NCI-H2107 treated with DMSO at 0.1 percent for 48 hours (cell line): ENCODE data around the gene CD200R1L.

ENCODE experiments used
- DNase-seq: peaks from one replicate; lab custom pipeline; 2025; ENCODE audit not compliant: unreplicated experiment; lab: John Stamatoyannopoulos, UW

Gene CD200R1L

DNA sequence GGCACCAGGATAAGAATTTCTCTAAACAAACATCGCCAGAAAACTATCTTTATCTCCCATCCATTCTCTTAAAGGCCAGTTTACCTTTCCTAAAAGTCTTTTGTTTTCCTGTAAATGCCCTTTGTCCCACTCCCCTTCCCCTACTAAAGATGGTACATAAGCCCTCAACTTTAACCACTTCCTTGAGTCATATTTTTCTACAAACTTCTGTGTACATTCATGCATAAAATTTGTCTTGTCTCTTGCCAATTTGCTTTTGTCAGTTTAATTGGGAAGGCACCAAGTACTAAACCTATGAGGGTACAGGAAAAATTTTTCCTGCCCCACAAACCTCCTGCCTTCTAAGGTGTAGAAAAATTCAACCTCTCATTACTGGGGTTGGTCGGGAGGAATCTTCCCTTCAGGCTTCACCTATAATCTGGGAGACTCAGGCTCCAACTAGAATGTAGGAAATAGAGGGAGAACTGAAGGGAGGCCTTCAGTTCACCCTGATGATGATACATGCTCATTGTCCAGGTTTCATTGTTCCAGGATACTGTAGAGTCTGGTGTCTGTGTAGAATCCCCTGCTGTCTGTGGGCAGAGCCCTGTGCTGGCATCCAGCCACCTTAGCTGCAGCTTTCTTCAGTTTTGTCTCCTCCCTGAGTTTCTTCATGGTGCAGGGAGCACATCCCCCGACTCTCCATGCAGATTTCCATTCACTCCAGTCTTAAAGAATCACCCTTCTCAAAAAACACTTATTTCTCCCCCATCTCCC is 53.2 kb downstream of the CD200R1L start:
- DNase-seq: no peak

DNA sequence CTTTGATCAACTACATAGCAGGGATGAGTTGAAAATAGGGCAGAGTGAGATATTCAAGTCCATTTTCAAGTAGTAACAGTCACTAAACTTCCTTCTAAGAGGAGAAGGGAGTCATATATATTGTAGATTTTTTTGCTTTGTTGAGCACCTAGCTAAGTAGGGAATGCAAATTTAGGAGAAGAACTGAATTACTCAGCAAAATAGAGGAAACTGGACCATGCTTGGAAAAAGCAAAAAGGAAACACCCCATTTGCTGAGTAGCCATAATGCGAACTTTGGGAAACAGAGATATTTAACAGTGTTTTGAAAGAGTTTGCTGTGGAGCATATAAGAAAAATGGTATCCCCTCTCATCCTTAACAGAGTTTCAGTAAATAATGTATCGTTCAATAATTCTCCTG is 54.9 kb downstream of the CD200R1L start:
- DNase-seq: no peak

DNA sequence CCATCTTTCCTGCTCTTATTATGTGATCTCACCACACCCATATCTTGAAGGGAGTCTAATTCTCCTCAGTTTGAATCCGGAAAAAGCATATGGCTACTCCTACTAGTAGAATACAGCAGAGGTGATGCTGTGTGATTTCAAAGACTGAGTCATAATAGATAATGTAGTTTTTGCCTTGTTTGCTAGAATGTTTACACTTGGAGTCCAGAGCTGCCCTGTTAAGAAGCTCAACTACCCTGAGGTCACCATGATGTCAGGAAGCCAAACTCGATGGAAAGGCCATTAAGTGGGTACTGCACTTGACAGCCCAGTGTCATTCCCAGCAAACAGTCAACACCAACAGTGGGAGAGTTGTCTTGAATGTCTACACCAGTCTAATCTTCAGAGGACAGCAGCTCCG is 56.9 kb downstream of the CD200R1L start:
- DNase-seq: no peak

DNA sequence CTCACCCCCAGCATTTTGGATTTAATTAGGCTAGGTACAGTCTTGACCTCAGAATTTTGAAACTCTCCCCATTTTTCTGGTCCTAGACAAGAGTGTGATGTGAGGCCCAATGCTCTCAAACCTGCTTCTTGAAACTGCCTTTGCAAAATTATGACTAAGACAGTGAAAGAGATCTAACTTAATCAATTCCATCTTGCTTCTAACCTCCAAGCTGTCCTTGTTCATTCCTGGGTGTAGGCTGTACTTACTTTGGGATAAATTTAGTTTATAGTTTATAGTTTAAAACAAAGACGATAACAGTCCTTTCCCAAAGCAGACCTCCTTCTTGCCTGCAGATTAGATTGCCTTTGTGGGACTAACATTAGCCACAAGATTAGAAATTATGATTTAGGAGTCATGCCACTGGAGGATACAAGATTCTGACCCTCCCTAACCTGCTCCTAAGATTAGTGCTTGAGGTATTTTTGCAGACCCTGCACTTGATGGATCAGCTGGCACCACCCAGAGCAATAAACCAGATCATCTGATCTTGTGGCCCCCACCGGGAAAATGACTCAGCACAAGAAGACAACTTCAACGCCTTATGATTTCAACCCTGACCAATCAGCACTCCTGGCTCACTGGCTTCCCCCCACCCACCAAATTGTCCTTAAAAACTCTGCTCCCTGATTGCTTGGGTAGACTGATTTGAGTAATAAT is 59.6 kb downstream of the CD200R1L start:
- no peak for DNase-seq

DNA sequence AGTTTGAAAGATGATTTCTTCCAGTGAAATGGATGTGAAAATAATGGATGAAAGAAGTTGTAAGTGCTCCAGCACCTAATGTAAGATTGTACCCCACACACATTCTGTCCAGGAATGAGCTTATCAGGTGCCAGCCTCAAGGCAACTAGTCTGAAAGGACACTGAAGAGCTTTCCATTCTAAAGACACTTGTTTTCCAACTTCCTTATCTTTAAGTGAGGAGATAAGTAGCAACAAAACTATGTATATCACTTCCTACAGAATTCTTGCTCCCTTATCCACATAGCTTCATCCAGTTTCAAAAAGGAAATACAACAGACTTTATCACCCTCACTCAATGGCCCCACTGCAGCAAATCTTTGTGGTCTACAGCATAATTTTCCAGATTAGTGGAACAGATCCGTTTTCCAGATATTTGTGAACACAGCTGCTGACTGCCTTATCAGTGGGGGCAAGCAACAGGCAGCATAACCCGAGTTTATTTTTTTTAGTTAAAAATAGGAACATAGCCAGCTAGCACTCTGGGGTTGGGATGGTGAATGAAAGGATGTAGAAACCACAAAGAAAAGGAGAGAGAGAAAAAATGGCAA is 60.6 kb downstream of the CD200R1L start:
- no peak for DNase-seq

DNA sequence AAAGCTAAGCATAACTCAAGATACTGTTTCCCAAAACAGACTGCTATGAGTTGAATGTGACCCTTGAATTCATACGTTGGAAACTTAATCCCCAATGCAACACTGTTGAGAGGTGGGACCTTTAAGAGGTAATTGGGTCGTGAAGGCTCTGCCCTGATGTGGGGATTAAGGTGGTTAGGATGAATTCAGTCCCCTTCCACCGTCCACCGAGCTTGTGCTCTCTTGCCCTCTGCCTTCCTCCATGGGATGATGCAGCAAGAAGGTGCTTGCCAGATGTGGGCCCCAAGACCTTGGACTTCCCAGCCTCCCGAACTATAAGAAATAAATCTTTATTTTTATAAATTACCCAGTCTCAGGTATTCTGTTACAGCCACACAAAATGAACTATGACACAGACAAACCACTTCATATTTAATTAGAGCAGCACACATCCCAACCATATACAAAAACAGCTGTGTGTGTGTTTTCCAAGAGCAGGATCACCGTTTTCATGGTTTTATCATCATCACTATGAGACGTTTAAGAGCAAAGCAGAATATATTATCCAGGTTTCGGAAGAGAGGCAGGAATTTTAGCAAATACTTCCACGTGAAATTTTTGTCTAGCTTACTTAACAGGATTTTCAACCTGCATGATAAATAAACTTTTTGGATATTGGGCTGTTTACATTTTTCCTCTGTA is 61.2 kb downstream of the CD200R1L start:
- DNase-seq: no peak

DNA sequence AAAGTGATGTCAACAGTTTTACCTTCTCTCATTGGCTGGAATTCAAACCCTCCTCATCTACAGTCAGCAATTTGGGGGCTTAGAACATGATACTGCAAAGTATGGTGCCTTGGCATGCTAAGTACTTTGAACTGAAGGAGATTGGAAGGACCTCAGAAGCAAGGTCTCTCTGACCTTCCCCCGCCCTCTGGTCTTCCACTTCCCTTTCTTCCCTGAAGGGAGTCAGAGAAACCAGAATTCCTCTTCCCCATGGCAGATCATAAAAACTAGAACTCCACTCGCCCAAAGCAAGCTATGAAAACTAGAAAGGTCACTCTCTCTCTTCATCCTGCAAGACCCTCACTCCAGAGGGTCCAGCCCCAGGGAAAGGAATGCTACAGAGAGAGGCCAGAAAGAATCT is 64.2 kb downstream of the CD200R1L start:
- no peak for DNase-seq

DNA sequence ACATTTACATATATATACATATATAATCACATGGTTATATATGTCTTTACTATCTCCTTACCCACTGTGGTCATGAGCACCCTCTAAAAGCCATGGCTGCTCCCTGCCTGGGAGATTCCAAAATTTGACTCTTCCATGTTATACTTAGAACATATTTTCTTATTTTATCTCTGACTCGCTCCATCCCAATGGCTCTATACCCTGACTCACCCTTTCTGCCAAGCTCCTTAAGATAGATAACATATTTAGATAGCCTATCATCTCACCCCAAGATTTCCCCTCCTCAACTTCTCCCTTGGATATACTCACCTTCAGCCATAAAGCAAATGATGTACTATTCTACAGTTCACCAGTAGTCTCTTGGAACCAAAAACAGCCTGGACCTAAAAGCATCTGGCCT is 65.1 kb downstream of the CD200R1L start:
- DNase-seq: no peak

DNA sequence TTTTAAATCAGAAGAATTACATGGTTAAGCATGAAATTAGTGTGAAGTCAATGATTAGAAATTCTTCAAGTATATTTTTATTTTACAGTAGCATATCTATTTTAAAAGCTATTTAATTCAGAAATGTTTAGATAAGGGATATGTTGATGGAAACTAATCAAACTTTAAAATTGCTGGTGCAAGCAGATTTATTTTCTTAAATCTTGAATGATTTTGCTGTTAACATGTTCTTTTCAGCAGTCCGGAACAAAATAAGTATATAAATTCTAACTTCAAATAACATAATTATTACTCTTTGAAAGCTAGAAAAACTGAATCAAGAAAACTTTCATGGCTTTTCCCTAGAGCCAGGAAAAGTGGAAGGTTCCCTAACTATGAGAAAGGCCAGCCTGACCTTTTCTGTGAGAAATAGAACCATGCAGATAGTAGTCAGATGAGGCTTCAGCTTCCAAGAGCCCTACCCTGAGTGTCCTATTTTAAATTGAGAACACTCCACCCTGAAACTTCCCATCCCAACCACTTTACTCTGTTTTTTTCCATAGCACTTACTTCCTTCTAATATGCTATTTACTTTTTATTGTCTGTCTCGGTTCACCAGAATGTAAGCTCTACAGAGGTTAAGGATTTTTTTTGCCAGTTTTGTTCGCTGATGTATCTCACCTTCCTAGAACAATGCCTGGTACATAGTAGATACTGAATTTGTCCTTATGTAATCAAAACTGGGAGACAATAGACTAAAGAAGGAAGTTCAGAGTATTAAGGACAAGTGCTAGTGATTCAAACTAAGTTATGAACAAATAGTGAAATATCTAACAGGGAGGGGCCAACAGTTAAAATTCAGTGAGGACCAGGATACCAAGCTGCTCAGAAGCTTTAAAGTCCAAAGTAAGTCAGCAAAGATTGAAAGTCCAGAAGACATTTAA is 66.8 kb downstream of the CD200R1L start:
- no peak for DNase-seq

DNA sequence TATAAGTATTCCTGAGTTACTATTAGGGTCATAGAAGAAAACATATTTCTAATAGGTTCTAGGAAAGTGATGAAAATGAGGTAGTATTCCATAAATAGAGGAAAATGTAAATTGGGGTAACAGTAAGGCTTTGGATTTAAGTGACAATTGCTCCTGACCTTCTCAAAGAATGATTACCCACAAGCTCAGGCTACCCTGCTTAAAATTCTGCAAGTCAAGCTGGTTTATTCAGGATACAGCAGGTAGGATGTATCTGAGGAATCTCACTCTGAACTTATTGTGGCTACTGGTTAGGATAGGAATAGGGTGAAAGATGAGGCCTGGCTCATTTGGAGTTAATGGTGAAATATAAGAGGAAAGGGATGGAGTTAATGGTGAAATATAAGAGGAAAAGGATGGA is 67.7 kb downstream of the CD200R1L start:
- DNase-seq: no peak

DNA sequence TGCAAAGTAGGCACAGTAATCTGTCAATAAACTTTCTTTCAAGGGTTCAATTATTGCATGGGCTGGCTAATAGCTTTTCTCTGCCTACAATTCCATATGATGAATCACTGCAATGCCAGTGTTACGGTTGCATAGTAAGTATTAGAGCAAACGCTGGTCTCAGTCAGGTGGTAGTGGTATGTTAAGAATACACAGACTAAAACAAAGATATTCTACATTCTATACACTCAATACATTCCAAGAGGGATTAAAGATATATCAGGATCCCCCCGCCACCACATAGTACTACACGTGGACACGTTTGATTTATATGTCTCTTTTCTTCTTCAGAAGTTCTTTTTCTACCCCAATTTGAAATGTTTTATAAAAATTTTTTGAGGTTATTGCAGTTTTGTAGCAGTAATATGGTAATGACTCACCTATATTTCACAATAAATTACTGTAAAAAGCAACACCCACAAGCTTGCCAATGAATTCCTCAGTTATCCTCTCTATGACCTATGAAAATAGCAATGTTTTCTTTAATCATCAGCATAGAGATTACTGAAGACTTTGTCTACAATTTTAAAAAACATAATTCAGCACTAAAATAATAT is 68.2 kb downstream of the CD200R1L start:
- DNase-seq: no peak

DNA sequence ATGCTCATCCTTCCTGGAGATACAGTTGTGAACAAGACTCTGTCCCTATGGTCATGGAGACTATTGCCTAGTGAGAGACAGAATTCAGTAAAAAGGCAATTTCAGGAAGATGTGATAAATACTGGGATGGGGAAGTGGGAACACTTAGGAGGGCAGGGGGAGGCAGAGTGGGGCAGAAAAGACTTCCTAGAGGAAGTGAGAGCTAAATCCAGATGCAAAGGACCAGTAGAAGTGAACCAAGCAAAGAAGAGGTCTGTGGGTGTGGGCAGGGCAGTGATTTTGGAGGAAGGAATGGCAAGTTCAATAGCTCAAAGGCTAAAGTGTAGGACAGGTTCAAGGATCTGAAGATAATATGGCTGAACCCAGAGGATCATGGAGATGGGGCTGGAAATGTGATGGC is 68.9 kb downstream of the CD200R1L start:
- DNase-seq: no peak

DNA sequence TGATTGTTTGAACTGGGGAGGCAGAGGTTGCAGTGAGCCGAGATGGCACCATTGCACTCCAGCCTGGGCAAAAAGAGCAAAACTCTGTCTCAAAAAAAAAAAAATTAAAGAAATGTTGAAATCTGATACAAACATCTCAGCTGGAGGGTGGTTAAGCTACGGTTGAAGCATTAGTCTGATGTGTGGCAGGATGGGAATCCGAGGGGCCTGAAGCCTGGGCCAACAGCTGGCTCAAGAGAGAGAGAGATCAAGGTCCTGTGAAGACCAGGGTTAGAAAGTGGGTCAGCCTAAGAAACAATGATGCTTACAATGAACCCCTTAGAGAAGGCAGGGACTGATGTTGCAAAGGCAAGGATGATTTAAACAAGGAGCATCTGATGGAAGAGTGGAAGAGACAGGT is 69.8 kb downstream of the CD200R1L start:
- DNase-seq: no peak

DNA sequence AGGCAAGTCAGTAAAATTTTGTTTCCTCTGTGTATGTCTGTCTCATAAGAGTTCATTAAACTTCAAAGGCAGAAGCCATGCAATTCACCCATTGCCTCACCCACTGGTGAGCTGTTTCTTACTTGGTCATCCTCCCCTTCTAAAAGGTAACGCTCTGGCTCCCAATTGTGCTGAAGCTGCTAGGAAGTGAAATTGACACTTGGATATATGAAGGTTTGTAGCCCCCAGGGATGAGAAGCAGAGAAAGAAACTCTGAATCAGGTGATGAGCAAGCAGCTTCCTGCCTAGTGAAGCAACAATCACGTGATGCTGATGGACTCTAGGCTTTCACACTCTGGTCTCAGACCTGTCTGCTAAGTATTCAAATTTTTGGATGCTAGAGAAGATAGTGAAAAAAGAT is 70.7 kb downstream of the CD200R1L start:
- no peak for DNase-seq

DNA sequence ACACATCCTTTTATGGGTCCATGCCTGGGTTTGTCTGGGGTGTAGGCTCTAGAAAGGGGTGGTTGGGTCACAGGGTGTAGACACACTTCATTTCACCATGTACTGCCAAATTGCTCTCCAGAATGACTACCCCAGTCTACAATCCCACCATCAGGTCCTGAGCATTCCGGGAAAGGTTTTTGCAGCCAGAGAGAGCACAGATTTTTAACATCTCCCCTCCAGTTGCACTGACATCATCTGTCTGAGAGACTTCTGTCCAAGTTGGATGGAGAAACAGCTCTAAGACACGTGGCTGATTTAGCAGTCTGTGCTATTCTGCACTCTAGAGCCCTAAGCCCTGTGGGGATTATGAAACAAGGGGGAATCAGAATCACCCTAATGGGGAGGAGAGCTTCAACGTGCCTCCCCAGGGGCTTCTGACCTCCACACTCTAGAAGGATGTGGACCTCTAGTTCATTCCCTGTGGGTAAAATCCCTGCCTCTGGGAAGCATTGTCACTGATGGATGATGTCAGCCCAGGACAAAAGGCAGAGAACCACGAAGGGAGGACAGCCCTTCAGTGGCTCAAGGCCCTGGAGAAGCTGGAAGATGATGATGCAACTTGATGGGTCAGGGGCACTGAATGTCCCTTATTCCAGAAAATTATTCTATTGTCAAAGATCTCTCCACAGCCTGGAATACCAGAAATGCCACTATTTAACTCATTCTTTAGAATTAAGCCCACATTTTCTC is 71.5 kb downstream of the CD200R1L start:
- no peak for DNase-seq

DNA sequence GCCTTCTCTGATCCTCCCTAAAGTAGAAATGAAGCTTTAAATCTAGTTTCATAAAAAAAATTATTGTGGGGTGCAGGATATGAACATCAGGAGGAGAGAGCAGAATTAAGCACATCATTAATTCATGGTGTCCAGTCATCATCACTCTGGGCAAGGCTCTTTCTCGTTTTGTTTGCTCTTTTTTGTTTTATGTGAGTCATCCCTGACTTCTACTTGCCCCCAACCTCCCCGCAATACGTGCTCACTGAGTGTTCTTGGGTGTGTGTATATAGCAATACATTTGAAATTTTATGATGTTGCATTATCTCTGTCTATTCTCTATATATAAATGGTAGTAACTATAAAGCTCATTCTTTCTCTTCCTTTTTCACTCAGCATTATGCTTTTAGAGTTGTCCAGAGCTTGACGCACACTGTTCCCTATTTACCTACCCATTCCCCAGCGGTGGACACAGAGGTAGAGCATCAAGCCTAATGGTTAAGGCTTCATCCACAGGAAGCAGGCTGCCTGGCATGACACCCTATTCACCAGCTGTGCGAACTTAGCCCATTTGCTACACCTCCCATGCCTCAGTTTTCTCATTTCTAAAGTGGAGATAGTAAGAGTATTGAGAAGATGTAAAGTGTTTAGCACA is 72.3 kb downstream of the CD200R1L start:
- DNase-seq: no peak

DNA sequence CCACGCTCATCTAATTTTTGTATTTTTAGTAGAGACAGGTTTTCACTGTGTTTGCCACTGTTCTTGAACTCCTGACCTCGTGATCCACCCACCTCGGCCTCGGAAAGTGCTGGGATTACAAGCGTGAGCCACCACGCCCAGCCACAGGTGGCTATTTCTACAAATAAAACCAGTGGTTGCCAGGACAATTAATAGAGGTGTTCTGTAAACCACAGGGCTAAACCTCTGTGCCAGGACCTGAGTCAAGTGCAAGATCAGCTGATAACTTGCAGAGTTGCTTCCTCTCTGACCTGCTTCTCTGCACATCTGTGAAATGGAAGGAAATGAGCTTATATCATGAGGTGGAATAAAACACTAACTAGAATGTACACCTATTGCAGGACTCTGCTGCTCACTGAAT is 72.8 kb downstream of the CD200R1L start:
- no peak for DNase-seq

DNA sequence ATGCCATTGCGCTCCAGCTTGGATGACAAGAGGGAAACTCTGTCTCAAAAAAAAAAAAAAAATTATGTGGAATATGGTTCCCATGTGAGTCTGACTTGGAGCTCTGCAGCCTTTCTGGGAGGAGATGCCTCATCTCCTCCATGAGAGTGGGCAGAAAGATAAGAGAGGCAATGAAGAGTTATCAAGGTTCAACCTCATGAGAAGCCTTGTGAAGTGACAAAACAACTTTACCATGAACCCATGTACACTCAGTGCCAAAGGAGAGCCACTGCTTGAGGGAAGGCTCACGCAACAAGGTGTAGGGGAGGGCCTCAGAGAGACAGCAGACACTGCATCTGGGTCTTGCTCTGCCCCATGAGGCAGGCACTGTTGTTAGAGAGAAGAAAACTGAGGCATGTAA is 75.7 kb downstream of the CD200R1L start:
- no peak for DNase-seq

DNA sequence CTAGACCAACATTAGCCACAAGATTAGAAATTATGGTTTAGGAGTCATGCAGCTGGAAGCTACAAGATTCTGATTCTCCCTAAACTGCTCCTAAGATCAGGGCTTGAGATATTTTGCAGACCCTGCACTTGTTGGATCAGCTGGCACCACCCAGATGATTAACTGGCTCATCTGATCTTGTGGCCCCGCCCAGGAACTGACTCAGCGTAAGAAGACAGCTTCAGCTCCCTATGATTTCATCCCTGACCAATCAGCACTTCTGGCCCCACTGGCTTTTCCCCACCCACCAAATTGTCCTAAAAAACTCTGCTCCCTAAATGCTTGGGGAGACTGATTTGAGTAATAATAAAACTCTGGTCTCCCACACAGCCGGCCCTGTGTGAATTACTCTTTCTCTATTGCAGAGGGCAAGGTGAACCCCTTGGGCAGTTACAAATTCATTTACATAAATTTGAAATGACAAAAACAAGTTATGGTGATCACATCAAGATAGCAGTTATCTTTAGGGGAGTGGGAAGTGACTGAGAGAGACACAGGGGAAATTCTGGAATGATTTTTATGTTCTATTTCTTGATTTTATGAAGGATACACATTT is 76.5 kb downstream of the CD200R1L start:
- no peak for DNase-seq
